ENCODE measurements around the gene NRBP1. TPM values are rescaled to one million over a fixed set of nuclear protein-coding genes. Genes with fewer than 3 reads are reported as not detected.

The NRBP1 gene
- total and polyA plus RNA-seq, 9 of the 15 experiments (the other 6 are each of a cell fraction or from before 2014, with no cell fraction given) = 2.9 to 84.5 (median 36.9) TPM

GRCh38 chr2:27379836-27380625 is 48.4 kb upstream of the NRBP1 start (continued):
- no peak for TF ChIP-seq MCM3 (IDR thresholded peaks at IDR 0.05)
- 0 out of 2 replicates have a peak, but pooled peaks have one; percentile 17 for TF ChIP-seq CBFA2T2 (conservative IDR thresholded peaks at IDR 0.05)
- no peak for TF ChIP-seq MAFK (IDR thresholded peaks at IDR 0.05; ENCODE audit: low read length)
- TF ChIP-seq MXD1 (CRISPR knock-in tag; IDR thresholded peaks at IDR 0.05; ENCODE audit: borderline replicate concordance, poor library complexity, severe bottlenecking) = no peak
- no peak for TF ChIP-seq LEF1 (IDR thresholded peaks at IDR 0.05)
- TF ChIP-seq POLR3A (IDR thresholded peaks at IDR 0.05; ENCODE audit: borderline replicate concordance, extremely low read depth, insufficient read depth, insufficient read length) = no peak
- no peak for TF ChIP-seq CHD4 (IDR thresholded peaks at IDR 0.05; ENCODE audit: insufficient read depth, insufficient replicate concordance, low read depth, low read length, poor library complexity, severe bottlenecking)
- TF ChIP-seq, protein P1, sequence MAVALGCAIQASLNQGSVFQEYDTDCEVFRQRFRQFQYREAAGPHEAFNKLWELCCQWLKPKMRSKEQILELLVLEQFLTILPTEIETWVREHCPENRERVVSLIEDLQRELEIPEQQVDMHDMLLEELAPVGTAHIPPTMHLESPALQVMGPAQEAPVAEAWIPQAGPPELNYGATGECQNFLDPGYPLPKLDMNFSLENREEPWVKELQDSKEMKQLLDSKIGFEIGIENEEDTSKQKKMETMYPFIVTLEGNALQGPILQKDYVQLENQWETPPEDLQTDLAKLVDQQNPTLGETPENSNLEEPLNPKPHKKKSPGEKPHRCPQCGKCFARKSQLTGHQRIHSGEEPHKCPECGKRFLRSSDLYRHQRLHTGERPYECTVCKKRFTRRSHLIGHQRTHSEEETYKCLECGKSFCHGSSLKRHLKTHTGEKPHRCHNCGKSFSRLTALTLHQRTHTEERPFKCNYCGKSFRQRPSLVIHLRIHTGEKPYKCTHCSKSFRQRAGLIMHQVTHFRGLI (CRISPR knock-in tag; IDR thresholded peaks at IDR 0.05) = no peak
- TF ChIP-seq SAFB (IDR thresholded peaks at IDR 0.05; ENCODE audit: borderline replicate concordance, low read depth, low read length) = no peak
- TF ChIP-seq, protein P2, sequence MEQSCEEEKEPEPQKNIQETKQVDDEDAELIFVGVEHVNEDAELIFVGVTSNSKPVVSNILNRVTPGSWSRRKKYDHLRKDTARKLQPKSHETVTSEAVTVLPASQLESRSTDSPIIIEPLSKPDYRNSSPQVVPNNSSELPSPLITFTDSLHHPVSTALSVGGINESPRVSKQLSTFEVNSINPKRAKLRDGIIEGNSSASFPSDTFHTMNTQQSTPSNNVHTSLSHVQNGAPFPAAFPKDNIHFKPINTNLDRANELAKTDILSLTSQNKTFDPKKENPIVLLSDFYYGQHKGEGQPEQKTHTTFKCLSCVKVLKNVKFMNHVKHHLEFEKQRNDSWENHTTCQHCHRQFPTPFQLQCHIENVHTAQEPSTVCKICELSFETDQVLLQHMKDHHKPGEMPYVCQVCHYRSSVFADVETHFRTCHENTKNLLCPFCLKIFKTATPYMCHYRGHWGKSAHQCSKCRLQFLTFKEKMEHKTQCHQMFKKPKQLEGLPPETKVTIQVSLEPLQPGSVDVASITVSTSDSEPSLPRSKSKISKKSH (CRISPR knock-in tag; IDR thresholded peaks at IDR 0.05) = no peak
- peak; percentile 64 for TF ChIP-seq EGR1 (conservative IDR thresholded peaks at IDR 0.05)
- peak; percentile 98 for TF ChIP-seq NR2C1 (IDR thresholded peaks at IDR 0.05)
- peak; percentile 97 for TF ChIP-seq NR2C1 (tag; IDR thresholded peaks at IDR 0.05)
- 0 out of 2 replicates have a peak, but pooled peaks have one; percentile 39 for TF ChIP-seq GABPB1 (CRISPR knock-in tag; IDR thresholded peaks at IDR 0.05)
- no peak for TF ChIP-seq SP2 (IDR thresholded peaks at IDR 0.05; ENCODE audit: extremely low read depth, low read depth, low read length, poor library complexity, severe bottlenecking)
- TF ChIP-seq, protein P3, sequence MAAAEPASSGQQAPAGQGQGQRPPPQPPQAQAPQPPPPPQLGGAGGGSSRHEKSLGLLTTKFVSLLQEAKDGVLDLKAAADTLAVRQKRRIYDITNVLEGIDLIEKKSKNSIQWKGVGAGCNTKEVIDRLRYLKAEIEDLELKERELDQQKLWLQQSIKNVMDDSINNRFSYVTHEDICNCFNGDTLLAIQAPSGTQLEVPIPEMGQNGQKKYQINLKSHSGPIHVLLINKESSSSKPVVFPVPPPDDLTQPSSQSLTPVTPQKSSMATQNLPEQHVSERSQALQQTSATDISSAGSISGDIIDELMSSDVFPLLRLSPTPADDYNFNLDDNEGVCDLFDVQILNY (CRISPR knock-in tag; IDR thresholded peaks at IDR 0.05) = no peak
- no peak for TF ChIP-seq ZNF253 (CRISPR knock-in tag; conservative IDR thresholded peaks at IDR 0.05)
- TF ChIP-seq TRIM28 (IDR thresholded peaks at IDR 0.05) = peak; percentile 15; the same call in 1 of the 2 replicates
- no peak for TF ChIP-seq ZNF212 (CRISPR knock-in tag; IDR thresholded peaks at IDR 0.05)
- TF ChIP-seq CBFB (CRISPR knock-in tag; IDR thresholded peaks at IDR 0.05) = no peak
- no peak for TF ChIP-seq CCNT2 (IDR thresholded peaks at IDR 0.05; ENCODE audit: borderline replicate concordance, extremely low read depth, insufficient read length, low read depth, low read length)
- TF ChIP-seq KDM5B (IDR thresholded peaks at IDR 0.05; ENCODE audit: insufficient replicate concordance, low read depth, low read length) = peak; percentile 14
- TF ChIP-seq TFAP4 (CRISPR knock-in tag; IDR thresholded peaks at IDR 0.05; ENCODE audit: borderline replicate concordance) = no peak

All from K562 (cell line).